ENCODE data around the gene POLR2F.

The POLR2F gene

DNA sequence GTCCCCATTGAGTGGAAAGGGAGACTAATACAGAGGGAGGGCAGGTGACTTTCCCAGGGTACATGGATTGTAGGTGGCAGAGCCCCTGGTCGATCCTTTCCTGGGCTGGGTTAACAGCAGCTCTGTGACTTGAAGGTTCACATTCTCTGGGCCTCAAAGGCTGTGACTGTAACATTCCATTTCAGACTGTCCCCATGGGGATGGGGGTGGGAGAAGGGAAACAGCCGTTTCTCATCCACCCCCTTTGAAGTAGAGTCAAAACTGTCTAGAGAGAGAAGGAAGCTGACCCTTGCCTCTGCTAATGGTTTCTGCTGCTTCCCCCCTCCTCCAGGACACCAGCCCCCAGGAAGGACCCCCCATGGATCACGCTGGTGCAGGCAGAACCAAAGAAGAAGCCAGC is 28.2 kb upstream of the POLR2F start:
- H3K4me3 ChIP-seq (ENCODE audit: low read depth, low read length) = no peak overlapping the region
- TF ChIP-seq, protein P1, sequence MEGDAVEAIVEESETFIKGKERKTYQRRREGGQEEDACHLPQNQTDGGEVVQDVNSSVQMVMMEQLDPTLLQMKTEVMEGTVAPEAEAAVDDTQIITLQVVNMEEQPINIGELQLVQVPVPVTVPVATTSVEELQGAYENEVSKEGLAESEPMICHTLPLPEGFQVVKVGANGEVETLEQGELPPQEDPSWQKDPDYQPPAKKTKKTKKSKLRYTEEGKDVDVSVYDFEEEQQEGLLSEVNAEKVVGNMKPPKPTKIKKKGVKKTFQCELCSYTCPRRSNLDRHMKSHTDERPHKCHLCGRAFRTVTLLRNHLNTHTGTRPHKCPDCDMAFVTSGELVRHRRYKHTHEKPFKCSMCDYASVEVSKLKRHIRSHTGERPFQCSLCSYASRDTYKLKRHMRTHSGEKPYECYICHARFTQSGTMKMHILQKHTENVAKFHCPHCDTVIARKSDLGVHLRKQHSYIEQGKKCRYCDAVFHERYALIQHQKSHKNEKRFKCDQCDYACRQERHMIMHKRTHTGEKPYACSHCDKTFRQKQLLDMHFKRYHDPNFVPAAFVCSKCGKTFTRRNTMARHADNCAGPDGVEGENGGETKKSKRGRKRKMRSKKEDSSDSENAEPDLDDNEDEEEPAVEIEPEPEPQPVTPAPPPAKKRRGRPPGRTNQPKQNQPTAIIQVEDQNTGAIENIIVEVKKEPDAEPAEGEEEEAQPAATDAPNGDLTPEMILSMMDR (IDR thresholded peaks at IDR 0.05; ENCODE audit: borderline replicate concordance, insufficient read depth, low read depth, low read length) = no peak

DNA sequence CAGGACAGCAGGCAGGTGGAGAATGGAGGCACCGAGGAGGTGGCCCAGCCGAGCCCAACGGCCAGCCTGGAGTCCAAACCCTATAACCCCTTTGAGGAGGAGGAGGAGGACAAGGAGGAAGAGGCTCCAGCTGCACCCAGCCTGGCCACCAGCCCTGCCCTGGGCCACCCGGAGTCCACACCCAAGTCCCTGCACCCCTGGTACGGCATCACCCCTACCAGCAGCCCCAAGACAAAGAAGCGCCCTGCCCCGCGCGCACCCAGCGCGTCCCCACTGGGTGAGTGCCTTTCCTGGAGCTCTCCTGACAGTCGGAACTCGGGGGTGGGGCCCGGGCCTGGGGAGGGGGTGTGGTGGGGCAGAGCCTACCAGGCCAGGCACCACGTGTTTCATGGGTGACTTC is 27.7 kb upstream of the POLR2F start:
- H3K4me3 ChIP-seq (ENCODE audit: low read depth, low read length) = no peak overlapping the region
- TF ChIP-seq, protein P1 (IDR thresholded peaks at IDR 0.05; ENCODE audit: borderline replicate concordance, insufficient read depth, low read depth, low read length) = no peak

DNA sequence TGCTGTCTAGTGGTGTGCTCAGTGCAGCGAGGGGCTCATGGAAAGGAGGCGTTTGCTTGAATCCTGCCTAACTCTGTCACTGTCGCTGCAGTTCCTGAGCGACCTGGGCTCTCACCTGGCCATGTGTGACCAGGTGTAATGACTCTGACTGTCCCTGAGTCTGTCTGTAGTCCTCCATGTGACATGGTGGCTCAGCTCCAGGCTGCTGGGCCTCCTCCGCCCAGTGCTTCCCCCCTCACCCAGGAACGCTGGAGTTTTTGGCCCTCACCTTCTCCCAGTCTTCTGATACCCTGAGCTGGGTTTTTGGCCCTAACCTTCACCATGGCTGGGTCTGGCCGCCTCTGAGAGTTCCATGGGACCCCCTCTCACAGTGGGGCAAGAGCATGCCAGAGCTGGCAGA is 27.1 kb upstream of the POLR2F start:
- TF ChIP-seq, protein P1 (IDR thresholded peaks at IDR 0.05; ENCODE audit: borderline replicate concordance, insufficient read depth, low read depth, low read length) = no peak

GRCh38 chr22:37926771-37927636 is 26.5 kb upstream of the POLR2F start:
- no peak overlapping the region for H3K4me3 ChIP-seq (ENCODE audit: low read depth, low read length)

More for the DNA sequence above, 27.1 kb upstream of the POLR2F start:
- no peak overlapping the region for H3K4me3 ChIP-seq (ENCODE audit: low read depth, low read length)

DNA sequence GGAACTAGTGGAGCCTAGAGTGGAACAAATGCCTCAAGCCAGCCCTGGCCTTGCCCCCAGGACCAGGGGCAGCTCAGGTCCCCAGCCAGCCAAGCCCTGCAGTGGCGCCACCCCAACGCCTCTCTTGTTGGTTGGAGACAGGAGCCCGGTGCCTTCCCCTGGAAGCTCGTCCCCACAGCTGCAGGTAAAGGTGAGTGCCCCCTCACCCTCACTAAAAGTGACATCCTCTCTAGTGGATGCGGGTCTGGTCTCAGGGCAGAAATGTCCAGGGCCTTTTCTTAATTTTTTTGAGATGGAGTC is 25.9 kb upstream of the POLR2F start:
- TF ChIP-seq, protein P1 (IDR thresholded peaks at IDR 0.05; ENCODE audit: borderline replicate concordance, insufficient read depth, low read depth, low read length) = no peak
- H3K4me3 ChIP-seq (ENCODE audit: low read depth, low read length) = no peak overlapping the region

More at GRCh38 chr22:37926771-37927636, 26.5 kb upstream of the POLR2F start:
- TF ChIP-seq, protein P1 (IDR thresholded peaks at IDR 0.05; ENCODE audit: borderline replicate concordance, insufficient read depth, low read depth, low read length) = no peak

- TF ChIP-seq, protein P1 (IDR thresholded peaks at IDR 0.05; ENCODE audit: borderline replicate concordance, insufficient read depth, low read depth, low read length) = no peak
- H3K4me3 ChIP-seq (ENCODE audit: low read depth, low read length) = no peak overlapping the region
Observed at GRCh38 chr22:37929390-37929789, 24.1 kb upstream of the POLR2F start.

DNA sequence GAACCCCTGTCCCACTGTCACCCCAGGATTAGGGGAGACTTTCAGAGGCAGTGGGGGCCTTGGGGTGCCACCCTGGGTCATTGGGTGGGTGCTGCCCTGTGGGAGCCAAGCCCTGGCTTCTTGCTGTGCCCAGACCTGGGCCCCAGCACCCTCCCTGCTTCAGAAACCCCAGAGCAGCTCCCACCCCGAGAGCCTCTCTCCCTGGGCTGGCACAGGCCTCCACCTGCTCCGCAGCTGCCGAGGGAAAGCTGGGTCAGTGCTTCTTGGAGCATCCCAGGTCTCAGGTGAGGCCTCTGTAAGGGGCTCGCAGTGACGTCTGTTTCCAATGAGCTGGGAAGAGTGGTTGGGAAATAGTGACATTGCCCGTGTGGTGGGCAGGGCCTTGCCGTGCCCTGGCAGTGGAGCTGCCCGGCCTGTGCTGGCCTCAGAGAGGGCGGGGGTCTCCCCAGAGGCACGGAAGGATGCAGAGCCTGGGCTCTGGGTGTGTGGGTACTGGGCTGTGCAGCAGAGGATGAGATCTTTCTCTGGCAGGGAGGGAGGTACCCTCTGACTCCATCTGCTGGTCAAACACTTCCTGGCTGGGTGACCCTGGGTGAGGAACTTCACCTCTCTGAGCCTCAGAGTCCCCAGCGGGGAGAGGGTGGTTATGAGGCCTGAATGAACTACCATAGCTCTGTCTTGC is 23.1 kb upstream of the POLR2F start:
- TF ChIP-seq, protein P1 (IDR thresholded peaks at IDR 0.05; ENCODE audit: borderline replicate concordance, insufficient read depth, low read depth, low read length) = peak; percentile 41; the same call in 1 of the 2 replicates
- no peak overlapping the region for H3K4me3 ChIP-seq (ENCODE audit: low read depth, low read length)
